ENCODE measurements around the gene CXorf58. TPM values are rescaled to one million over a fixed set of nuclear protein-coding genes. Genes with fewer than 3 reads are reported as not detected.

Gene CXorf58
- total and polyA plus RNA-seq, 2 experiments from 2014 or later, result 0.56 TPM; not detected in 1

- H3K4me3 Mint-ChIP-seq, result no peak overlapping the region
- H4K20me1 ChIP-seq (replicated peaks; ENCODE audit: insufficient read depth), result no peaks in the 10 kb centered on the region
- no peaks in the 10 kb centered on the region for H3K4me1 Mint-ChIP-seq
- no peaks in the 10 kb centered on the region for H3K36me3 ChIP-seq (ENCODE audit: insufficient read depth)
- H3K4me2 ChIP-seq, result no peak overlapping the region
- no peaks in the 10 kb centered on the region for H3K4me1 ChIP-seq (ENCODE audit: insufficient read depth)
- no peak for ATAC-seq
- H3K79me2 ChIP-seq (replicated peaks; ENCODE audit: insufficient read depth), result no peaks in the 10 kb centered on the region
- no peak overlapping the region for H3K4me3 ChIP-seq
- H3K27me3 ChIP-seq (ENCODE audit: insufficient read depth), result no peaks in the 10 kb centered on the region
- no peak overlapping the region for H3K27ac Mint-ChIP-seq
- no peak for TF ChIP-seq CREB1 (CRISPR knock-in tag; IDR thresholded peaks at IDR 0.05; ENCODE audit: low read depth)
- H3K27me3 Mint-ChIP-seq (ENCODE audit: insufficient read depth, low read depth, poor library complexity), result peaks cover 3% of the 10 kb centered on the region
- H3F3A ChIP-seq (replicated peaks; ENCODE audit: low read depth), result no peaks in the 10 kb centered on the region
- no peak overlapping the region for H3K27ac ChIP-seq (ENCODE audit: low read depth)
- no peak overlapping the region for H2AFZ ChIP-seq
- no peaks in the 10 kb centered on the region for H3K9me3 Mint-ChIP-seq
- H3K36me3 Mint-ChIP-seq (ENCODE audit: low read depth), result peaks cover 14% of the 10 kb centered on the region
- DNase-seq (ENCODE audit: low spot score), result no peak
- H3K9me2 ChIP-seq (ENCODE audit: insufficient read depth), result no peaks in the 10 kb centered on the region
Measured at GRCh38 chrX:23864742-23865326, 43.0 kb upstream of the CXorf58 start.

- DNase-seq (ENCODE audit: low spot score) (no peak), ATAC-seq (no peak)
- Histone ChIP-seq H3K4me3 (no peak overlapping the region), H3K27me3 (ENCODE audit: insufficient read depth) (no peaks in the 10 kb centered on the region), H2AFZ (no peak overlapping the region), H3F3A (replicated peaks; ENCODE audit: low read depth) (no peaks in the 10 kb centered on the region), H3K36me3 (ENCODE audit: insufficient read depth) (no peaks in the 10 kb centered on the region), H4K20me1 (replicated peaks; ENCODE audit: insufficient read depth) (no peaks in the 10 kb centered on the region), H3K4me1 (ENCODE audit: insufficient read depth) (no peaks in the 10 kb centered on the region), H3K4me2 (no peak overlapping the region), H3K27ac (ENCODE audit: low read depth) (no peak overlapping the region), H3K9me2 (ENCODE audit: insufficient read depth) (no peaks in the 10 kb centered on the region), H3K79me2 (replicated peaks; ENCODE audit: insufficient read depth) (no peaks in the 10 kb centered on the region)
- Mint-ChIP-seq H3K9me3 (no peaks in the 10 kb centered on the region), H3K27me3 (ENCODE audit: insufficient read depth, low read depth, poor library complexity) (peaks cover 1% of the 10 kb centered on the region), H3K27ac (no peak overlapping the region), H3K4me3 (no peak overlapping the region), H3K36me3 (ENCODE audit: low read depth) (peaks cover 14% of the 10 kb centered on the region; the same call in 2 of the 3 replicates), H3K4me1 (no peaks in the 10 kb centered on the region)
- no peak for TF ChIP-seq JUNB (IDR thresholded peaks at IDR 0.05; ENCODE audit: unreplicated experiment)
- TF ChIP-seq CREB1 (CRISPR knock-in tag; IDR thresholded peaks at IDR 0.05; ENCODE audit: low read depth), result no peak
- TF ChIP-seq CTCF (conservative IDR thresholded peaks at IDR 0.05; ENCODE audit: low read depth in 2 of 2), result no peak
- TF ChIP-seq EZH2phosphoT487 (IDR thresholded peaks at IDR 0.05; ENCODE audit: unreplicated experiment), result no peak
- TF ChIP-seq POLR2AphosphoS5 (IDR thresholded peaks at IDR 0.05; ENCODE audit: low read depth), result no peak
- no peak for TF ChIP-seq STAT1 (IDR thresholded peaks at IDR 0.05; ENCODE audit: unreplicated experiment)
- TF ChIP-seq ZNF114 (CRISPR knock-in tag; IDR thresholded peaks at IDR 0.05), result no peak
- no peak for TF ChIP-seq ZNF462 (CRISPR knock-in tag; IDR thresholded peaks at IDR 0.05)
- TF ChIP-seq REST (IDR thresholded peaks at IDR 0.05; ENCODE audit: unreplicated experiment), result no peak
- no peak for TF ChIP-seq ZNF331 (CRISPR knock-in tag; IDR thresholded peaks at IDR 0.05; ENCODE audit: low read depth)
- TF ChIP-seq EZH2 (IDR thresholded peaks at IDR 0.05; ENCODE audit: low read depth, unreplicated experiment), result no peak
Measured at GRCh38 chrX:23870041-23870440, 37.8 kb upstream of the CXorf58 start.
